Measurements from ENCODE around the gene GEMIN5. TPM values are rescaled to one million over a fixed set of nuclear protein-coding genes. Genes with fewer than 3 reads are reported as not detected.

GEMIN5 gene
- total RNA-seq, 1 donor from 2014 or later, result 11.0 TPM

GRCh38 chr5:154842689-154843530 lies 95.1 kb downstream of the GEMIN5 start:
- H3K4me1 ChIP-seq, result no peaks in the 10 kb centered on the region

DNA sequence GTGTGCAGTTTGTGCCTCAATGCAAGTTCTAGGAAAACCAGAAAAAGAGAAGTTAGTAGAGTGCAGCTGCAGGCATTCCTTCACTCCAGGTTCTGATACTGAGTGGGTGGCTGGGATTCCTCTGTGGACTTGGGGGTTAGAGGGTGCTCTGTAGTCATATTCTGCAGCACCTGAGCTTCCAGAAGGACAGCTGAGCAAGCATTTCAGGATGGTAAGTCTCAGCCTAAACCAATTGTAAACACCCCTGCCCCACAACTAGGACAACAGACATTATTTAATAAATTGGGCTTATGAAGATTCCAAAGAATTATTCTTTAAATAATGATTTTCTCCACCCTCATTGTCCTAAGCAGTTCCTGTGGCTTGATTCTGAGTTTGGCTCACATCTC lies 96.7 kb downstream of the GEMIN5 start:
- no peak for DNase-seq (ENCODE audit: low spot score in 2 of 2)
- Histone ChIP-seq H3K9me3 (no peaks in the 10 kb centered on the region), H3K4me1 (peaks cover 0 to under 1% of the 10 kb centered on the region in 2 donors), H3K36me3 (peaks cover 0 to under 1% of the 10 kb centered on the region in 2 donors), H3K27me3 (no peaks in the 10 kb centered on the region), H3K27ac (no peak overlapping the region), H3K4me3 (no peak overlapping the region)
- intact Hi-C loops (cut with DNase I), result no loop called here
- TF ChIP-seq CTCF (IDR thresholded peaks at IDR 0.05), result no peak

More at GRCh38 chr5:154842689-154843530, 95.1 kb downstream of the GEMIN5 start:
- intact Hi-C loops (cut with DNase I), result no loop called here
- H3K36me3 ChIP-seq, result no peaks in the 10 kb centered on the region
- DNase-seq (ENCODE audit: low spot score in 2 of 2), result no peak
- no peak for TF ChIP-seq CTCF (IDR thresholded peaks at IDR 0.05)
- H3K27ac ChIP-seq, result no peak overlapping the region
- no peaks in the 10 kb centered on the region for H3K27me3 ChIP-seq
- no peak overlapping the region for H3K4me3 ChIP-seq
- H3K9me3 ChIP-seq, result no peaks in the 10 kb centered on the region

GRCh38 chr5:154840435-154841272 lies 97.4 kb downstream of the GEMIN5 start:
- TF ChIP-seq CTCF (IDR thresholded peaks at IDR 0.05), result no peak
- H3K4me1 ChIP-seq, result peaks cover 0 to 7% of the 10 kb centered on the region in 2 donors
- peaks cover 0 to 2% of the 10 kb centered on the region in 2 donors for H3K36me3 ChIP-seq
- H3K9me3 ChIP-seq, result no peaks in the 10 kb centered on the region
- no peaks in the 10 kb centered on the region for H3K27me3 ChIP-seq
- intact Hi-C loops (cut with DNase I), result no loop called here
- DNase-seq (ENCODE audit: low spot score in 2 of 2), result no peak
- H3K27ac ChIP-seq, result peak overlapping the region in 1 of 2 donors; percentile 25
- H3K4me3 ChIP-seq, result no peak overlapping the region

Other genes with a start within 250 kb of the GEMIN5 start
- 105 TPM for gene LARP1, start 182.8 kb downstream of the GEMIN5 start, total RNA-seq
- gene FAXDC2, start 87.6 kb downstream of the GEMIN5 start, total RNA-seq, result 25.3 TPM
- gene CNOT8, start 79.6 kb downstream of the GEMIN5 start, total RNA-seq, result 32.1 TPM
- 7.8 TPM for gene MRPL22, start 2.9 kb upstream of the GEMIN5 start, total RNA-seq
- gene KIF4B, start 75.5 kb upstream of the GEMIN5 start, total RNA-seq, result not detected